Activated CD8-positive, alpha-beta T cell treated with anti-CD3 and anti-CD28 coated beads for 36 hours (primary cell): Measurements from ENCODE around the gene VWA3A. TPM values are rescaled to one million over a fixed set of nuclear protein-coding genes. Genes with fewer than 3 reads are reported as not detected.

ENCODE experiments used
- ATAC-seq: fragments of 200-7000 bp; cut with Tn5 transposase; one replicate; pipeline ENCODE4 v1.10.0; 2021; ENCODE audit warnings: mild to moderate bottlenecking, moderate library complexity
- CTCF ChIA-PET: fragments of 350-600 bp; sonication (Branson Sonifier 250); formaldehyde crosslinking; loops from one replicate; lab custom pipeline; 2021; ENCODE audit warnings: antibody characterized with exemption; lab: Charles Lee
- POLR2A ChIA-PET: fragments of 350-600 bp; sonication (Branson Sonifier 250); formaldehyde crosslinking; loops from one replicate; lab custom pipeline; 2021; ENCODE audit warnings: antibody characterized with exemption; lab: Charles Lee
- DNase-seq: peaks from one replicate; pipeline ENCODE4 v3.0.0-alpha.2; 2020
- H3K27ac Mint-ChIP-seq: one replicate; pipeline ENCODE4 v1.8.0; 2021; ENCODE audit warnings: mild to moderate bottlenecking, mixed read lengths
- H3K27me3 Mint-ChIP-seq: one replicate; pipeline ENCODE4 v1.8.0; 2021; ENCODE audit warnings: mixed read lengths
- H3K36me3 Mint-ChIP-seq: one replicate; pipeline ENCODE4 v1.8.0; 2021; ENCODE audit warnings: low read depth, mixed read lengths
- H3K4me1 Mint-ChIP-seq: one replicate; pipeline ENCODE4 v1.8.0; 2021; ENCODE audit warnings: low read depth, mixed read lengths
- H3K4me3 Mint-ChIP-seq: one replicate; pipeline ENCODE4 v1.8.0; 2021; ENCODE audit warnings: mild to moderate bottlenecking, moderate library complexity, mixed read lengths
- H3K9me3 Mint-ChIP-seq: one replicate; pipeline ENCODE4 v1.8.0; 2021; ENCODE audit warnings: mixed read lengths
- CTCF ChIP-seq: fragments of 200-600 bp; IDR thresholded peaks from one replicate; pipeline ENCODE4 v1.8.0; 2022; ENCODE audit warnings: antibody characterized with exemption, mild to moderate bottlenecking
- intact Hi-C: fragments of 100-400 bp; cut with micrococcal nuclease; formaldehyde crosslinking; loops from one replicate; pipeline ENCODE4 v1.10.0; 2022
- total RNA-seq, 2 experiments: library from RNA; stranded (reverse); gene quantifications; one replicate each; pipeline ENCODE4 v1.2.3, GENCODE V29; 2021

Gene VWA3A
- total RNA-seq, 2 experiments from 2014 or later: not detected

GRCh38 chr16:22161401-22161800 is 69.1 kb downstream of the VWA3A start:
- ATAC-seq (no peak), DNase-seq (no peak)
- CTCF ChIA-PET: interaction anchor here (1.3 to 2.6 kb wide), 3 partner anchors 17 to 84 kb away, joined by 3 to 9 read pairs (median 7); no protein-coding TSS in a partner anchor
- H3K27me3 Mint-ChIP-seq: peaks cover 13% of the 10 kb centered on the region
- H3K36me3 Mint-ChIP-seq: no peaks in the 10 kb centered on the region
- no peak overlapping the region for H3K4me3 Mint-ChIP-seq
- POLR2A ChIA-PET: no interaction called here
- intact Hi-C loops: no loop called here
- TF ChIP-seq CTCF: no peak
- no peaks in the 10 kb centered on the region for H3K9me3 Mint-ChIP-seq
- H3K4me1 Mint-ChIP-seq: peaks cover 2% of the 10 kb centered on the region
- H3K27ac Mint-ChIP-seq: no peak overlapping the region

GRCh38 chr16:22161999-22162655 is 69.8 kb downstream of the VWA3A start, which contains the start of gene SDR42E2:
TSS of gene SDR42E2 (plus strand) at chr16:22162506. CDS start at chr16:22165583, 3,077 bp downstream.
- Mint-ChIP-seq H3K27me3 (peaks cover 13% of the 10 kb centered on the region), H3K27ac (no peak within 1 kb of the TSS), H3K9me3 (no peaks in the 10 kb centered on the region), H3K4me1 (peaks cover 2% of the 10 kb centered on the region), H3K36me3 (no peaks in the 10 kb centered on the region), H3K4me3 (peak within 1 kb of the TSS; percentile 33)
- peak; percentile 80 for ATAC-seq
- ChIA-PET CTCF (interaction anchor here (1.3 to 2.6 kb wide), 3 partner anchors 18 to 84 kb away, joined by 3 to 9 read pairs (median 7); no protein-coding TSS in a partner anchor), POLR2A (no interaction called here)
- peak; percentile 42 for DNase-seq
- no peak for TF ChIP-seq CTCF
- intact Hi-C loops: no loop called here

DNA sequence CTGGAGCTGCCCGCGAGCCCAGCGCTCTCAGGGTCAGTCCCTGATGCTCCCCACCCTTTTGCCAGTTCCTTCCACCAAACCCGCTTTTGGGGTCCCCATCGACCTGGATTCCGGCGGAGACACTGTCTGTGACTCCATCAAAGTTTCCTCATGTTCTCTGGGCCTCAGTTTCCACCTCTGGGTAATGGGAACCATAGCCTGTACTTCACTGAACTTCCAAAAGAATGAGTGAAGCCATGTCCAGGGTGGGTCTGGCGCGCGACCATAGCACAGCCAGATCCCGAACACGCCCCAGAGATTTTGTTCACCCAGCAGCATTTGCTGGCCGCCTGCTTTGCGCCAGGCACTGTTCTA is 70.3 kb downstream of the VWA3A start:
- H3K27me3 Mint-ChIP-seq: peaks cover 13% of the 10 kb centered on the region
- ChIA-PET POLR2A (no interaction called here), CTCF (interaction anchor here (2.6 kb wide), 1 partner anchor 21 kb away, joined by 9 read pairs; no protein-coding TSS in a partner anchor)
- no peaks in the 10 kb centered on the region for H3K9me3 Mint-ChIP-seq
- H3K4me1 Mint-ChIP-seq: peaks cover 2% of the 10 kb centered on the region
- H3K4me3 Mint-ChIP-seq: peak overlapping the region; percentile 33
- H3K27ac Mint-ChIP-seq: no peak overlapping the region
- no peak for TF ChIP-seq CTCF
- intact Hi-C loops: no loop called here
- no peaks in the 10 kb centered on the region for H3K36me3 Mint-ChIP-seq
- ATAC-seq (no peak), DNase-seq (no peak)

DNA sequence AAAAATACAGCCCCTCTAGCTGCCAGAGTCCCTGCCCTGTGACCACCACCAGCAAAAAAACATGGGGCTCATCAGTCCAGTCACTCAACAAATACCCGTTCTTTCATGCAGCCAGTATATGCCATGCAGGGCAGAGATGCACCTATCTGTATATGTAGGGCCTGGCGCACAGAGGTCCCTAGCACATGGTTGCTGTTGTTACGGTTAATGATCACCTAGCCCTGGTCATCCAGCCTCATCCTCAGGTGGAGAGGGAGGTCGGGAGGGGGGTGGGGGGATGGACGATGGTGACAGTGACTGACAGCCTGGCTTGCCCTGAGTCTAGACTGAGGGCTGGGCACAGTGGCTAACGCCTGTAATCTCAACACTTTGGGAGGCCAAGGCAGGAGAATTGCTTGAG is 71.5 kb downstream of the VWA3A start:
- Mint-ChIP-seq H3K36me3 (no peaks in the 10 kb centered on the region), H3K4me1 (peaks cover 2% of the 10 kb centered on the region)

More for the DNA sequence above, 71.5 kb downstream of the VWA3A start:
- peaks cover 12% of the 10 kb centered on the region for H3K27me3 Mint-ChIP-seq
- no peak overlapping the region for H3K4me3 Mint-ChIP-seq
- H3K27ac Mint-ChIP-seq: no peak overlapping the region
- ChIA-PET CTCF (no interaction called here), POLR2A (interaction anchor here (0.6 kb wide), 1 partner anchor 209 kb away, joined by 3 read pairs; no protein-coding TSS in a partner anchor)
- no peak for TF ChIP-seq CTCF
- ATAC-seq (no peak), DNase-seq (no peak)
- intact Hi-C loops: no loop called here
- no peaks in the 10 kb centered on the region for H3K9me3 Mint-ChIP-seq
